Measurements from ENCODE around the gene GGT6. TPM values are rescaled to one million over a fixed set of nuclear protein-coding genes. Genes with fewer than 3 reads are reported as not detected.

The GGT6 gene
- total RNA-seq, 1 donor from 2014 or later: 6.6 TPM

DNA sequence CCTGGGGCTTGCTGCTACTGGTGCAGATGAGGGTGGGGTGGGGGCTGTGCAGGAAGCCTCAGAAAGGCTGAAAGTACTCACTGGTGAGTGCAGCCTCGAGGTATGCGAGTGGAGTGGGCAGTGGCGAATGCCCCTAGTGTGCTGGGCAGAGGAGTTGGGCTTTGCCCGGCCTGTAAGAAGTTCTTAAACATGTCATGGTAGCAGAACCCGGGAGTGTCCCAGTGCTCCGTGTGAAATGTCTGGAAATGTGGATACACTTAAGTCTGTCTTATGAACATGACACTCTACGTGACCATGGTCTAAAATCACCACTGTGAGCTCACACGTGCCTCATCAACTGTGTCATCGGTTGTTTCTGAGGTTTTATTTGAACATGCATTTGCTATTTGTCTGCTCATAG is 25.7 kb upstream of the GGT6 start:
- H3K27me3 ChIP-seq (ENCODE audit: control insufficient read depth, insufficient read depth, low read length): peaks cover 37% of the 10 kb centered on the region

DNA sequence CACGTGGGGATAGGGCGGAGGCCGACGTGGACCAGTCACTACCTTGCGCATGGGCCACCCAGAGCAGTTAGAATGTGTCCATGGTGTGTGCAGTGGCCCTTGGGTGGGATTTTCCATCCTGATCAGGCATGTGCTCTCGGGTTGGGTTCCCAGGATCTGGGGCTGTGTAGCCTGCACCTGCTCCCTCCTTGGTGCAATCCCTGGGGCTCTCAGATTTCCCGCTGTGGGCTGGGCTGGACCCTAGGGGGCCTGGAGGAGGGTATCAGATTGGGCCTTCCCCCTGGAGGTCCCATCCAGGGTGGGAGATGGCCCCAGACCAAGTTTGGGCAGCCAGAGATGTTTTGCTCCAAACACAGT is 25.2 kb upstream of the GGT6 start:
- no peak for DNase-seq (ENCODE audit: low read depth)
- TF ChIP-seq, protein P1, sequence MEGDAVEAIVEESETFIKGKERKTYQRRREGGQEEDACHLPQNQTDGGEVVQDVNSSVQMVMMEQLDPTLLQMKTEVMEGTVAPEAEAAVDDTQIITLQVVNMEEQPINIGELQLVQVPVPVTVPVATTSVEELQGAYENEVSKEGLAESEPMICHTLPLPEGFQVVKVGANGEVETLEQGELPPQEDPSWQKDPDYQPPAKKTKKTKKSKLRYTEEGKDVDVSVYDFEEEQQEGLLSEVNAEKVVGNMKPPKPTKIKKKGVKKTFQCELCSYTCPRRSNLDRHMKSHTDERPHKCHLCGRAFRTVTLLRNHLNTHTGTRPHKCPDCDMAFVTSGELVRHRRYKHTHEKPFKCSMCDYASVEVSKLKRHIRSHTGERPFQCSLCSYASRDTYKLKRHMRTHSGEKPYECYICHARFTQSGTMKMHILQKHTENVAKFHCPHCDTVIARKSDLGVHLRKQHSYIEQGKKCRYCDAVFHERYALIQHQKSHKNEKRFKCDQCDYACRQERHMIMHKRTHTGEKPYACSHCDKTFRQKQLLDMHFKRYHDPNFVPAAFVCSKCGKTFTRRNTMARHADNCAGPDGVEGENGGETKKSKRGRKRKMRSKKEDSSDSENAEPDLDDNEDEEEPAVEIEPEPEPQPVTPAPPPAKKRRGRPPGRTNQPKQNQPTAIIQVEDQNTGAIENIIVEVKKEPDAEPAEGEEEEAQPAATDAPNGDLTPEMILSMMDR (IDR thresholded peaks at IDR 0.05; ENCODE audit: insufficient read depth, low read length, severe bottlenecking): no peak
- peaks cover 37% of the 10 kb centered on the region for H3K27me3 ChIP-seq (ENCODE audit: control insufficient read depth, insufficient read depth, low read length)
- FAIRE-seq: no peak
- H3K4me3 ChIP-seq (ENCODE audit: low read depth, low read length): no peak overlapping the region
- H3K36me3 ChIP-seq (ENCODE audit: control insufficient read depth, insufficient read depth, low read length): no peaks in the 10 kb centered on the region

More for the DNA sequence above, 25.7 kb upstream of the GGT6 start:
- H3K4me3 ChIP-seq (ENCODE audit: low read depth, low read length): no peak overlapping the region
- DNase-seq (ENCODE audit: low read depth) (no peak), FAIRE-seq (no peak)
- TF ChIP-seq, protein P1 (IDR thresholded peaks at IDR 0.05; ENCODE audit: insufficient read depth, low read length, severe bottlenecking): no peak
- H3K36me3 ChIP-seq (ENCODE audit: control insufficient read depth, insufficient read depth, low read length): no peaks in the 10 kb centered on the region

DNA sequence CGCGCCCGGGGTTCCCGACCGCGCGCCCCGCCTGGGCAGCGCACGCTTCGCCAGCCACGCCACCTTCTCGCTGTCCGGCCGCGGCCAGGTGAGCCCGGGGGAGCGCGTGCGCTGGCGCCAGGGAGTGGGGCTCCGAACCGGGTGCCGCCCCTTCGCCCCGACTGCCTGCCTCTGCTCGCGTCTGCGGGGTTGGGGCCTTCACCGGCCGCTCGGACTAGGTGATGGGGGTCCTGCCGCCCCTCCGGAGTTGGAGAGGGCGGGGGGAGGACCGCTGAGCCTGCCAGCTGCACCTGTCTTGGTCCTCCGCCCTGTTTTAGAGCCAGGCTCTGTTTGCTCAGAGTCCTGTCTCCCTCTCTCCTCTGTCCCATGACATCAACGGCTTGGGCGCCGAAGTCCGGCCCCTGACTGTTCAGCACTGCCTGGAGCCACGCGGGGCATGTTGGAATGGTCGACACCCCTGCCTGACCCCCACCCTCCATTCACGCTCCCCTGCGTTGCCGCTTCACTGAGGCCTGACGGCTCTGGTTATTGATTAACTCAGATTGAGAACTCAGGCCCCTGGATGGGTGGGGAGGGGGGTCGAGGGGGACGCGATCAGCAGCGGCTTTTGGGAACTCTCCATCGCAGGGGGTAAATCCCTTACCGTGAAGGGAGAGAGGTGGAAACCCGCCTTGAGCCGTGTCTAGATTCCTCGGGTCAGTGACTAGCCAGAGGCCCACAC is 24.7 kb upstream of the GGT6 start:
- H3K36me3 ChIP-seq (ENCODE audit: control insufficient read depth, insufficient read depth, low read length): no peaks in the 10 kb centered on the region
- H3K4me3 ChIP-seq (ENCODE audit: low read depth, low read length): no peak overlapping the region
- TF ChIP-seq, protein P1 (IDR thresholded peaks at IDR 0.05; ENCODE audit: insufficient read depth, low read length, severe bottlenecking): no peak
- FAIRE-seq (no peak), DNase-seq (ENCODE audit: low read depth) (no peak)
- peaks cover 36% of the 10 kb centered on the region for H3K27me3 ChIP-seq (ENCODE audit: control insufficient read depth, insufficient read depth, low read length)

DNA sequence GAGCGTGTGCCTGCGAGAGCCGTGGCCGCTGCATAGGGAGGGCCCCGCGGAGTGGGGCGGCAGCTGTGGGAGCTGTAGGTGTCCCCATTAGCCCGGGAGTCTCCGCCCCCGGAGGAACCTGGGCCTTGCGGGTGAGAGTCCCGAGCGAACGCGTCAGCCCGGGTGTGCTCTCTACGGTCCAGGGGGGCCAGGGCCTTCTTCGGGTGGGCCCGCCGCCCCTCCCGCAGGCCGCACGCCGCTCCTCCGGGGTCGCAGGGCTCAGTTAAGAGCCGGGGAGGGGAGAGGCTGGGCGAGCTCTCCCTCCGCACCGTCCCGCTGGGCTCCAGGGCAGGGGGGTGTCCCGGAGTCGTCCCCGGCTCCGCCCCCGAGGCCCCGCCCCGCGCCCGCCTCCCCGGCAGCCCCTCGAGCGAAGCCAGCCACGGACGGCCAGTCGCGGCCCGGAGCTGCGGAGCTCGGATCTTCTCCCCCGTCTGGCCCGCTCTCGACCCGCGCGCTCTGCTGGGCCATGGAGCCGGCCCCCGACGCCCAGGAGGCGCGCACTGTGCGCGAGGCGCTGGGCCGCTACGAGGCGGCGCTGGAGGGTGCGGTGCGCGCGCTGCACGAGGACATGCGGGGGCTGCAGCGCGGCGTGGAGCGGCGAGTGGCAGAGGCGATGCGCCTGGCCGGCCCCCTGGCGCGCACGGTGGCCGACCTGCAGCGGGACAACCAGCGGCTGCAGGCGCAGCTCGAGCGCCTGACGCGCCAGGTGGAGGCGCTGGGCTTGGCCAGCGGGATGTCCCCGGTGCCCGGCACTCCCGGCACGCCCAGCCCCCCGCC is 23.9 kb upstream of the GGT6 start, which contains the start of gene SMTNL2:
Gene SMTNL2 (plus strand): TSS at position 429 of the 816 bp plus-strand sequence. CDS start 77 bp downstream, at position 506.
- H3K27me3 ChIP-seq (ENCODE audit: control insufficient read depth, insufficient read depth, low read length): peaks cover 33% of the 10 kb centered on the region

DNA sequence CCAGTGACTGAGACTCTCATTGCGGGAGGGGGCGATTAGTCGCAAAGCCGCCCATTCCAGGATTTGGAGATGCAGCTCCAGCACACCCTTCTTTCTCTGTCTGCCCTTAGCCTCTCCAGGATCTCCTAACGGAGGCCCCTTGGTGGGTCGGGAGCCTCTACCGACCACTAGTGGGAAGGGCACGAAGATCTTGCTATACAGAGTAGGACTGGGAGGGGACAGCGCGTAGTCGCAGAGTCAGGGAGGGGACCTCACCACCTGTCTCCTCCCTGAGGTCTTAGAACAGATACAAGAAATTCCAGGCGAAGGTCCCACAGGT is 23.4 kb upstream of the GGT6 start:
- FAIRE-seq: no peak
- Histone ChIP-seq H3K27me3 (ENCODE audit: control insufficient read depth, insufficient read depth, low read length) (peaks cover 29% of the 10 kb centered on the region), H3K36me3 (ENCODE audit: control insufficient read depth, insufficient read depth, low read length) (no peaks in the 10 kb centered on the region), H3K4me3 (ENCODE audit: low read depth, low read length) (no peak overlapping the region)
- DNase-seq (ENCODE audit: low read depth): no peak
- TF ChIP-seq, protein P1 (IDR thresholded peaks at IDR 0.05; ENCODE audit: insufficient read depth, low read length, severe bottlenecking): no peak

More for the DNA sequence above, 23.9 kb upstream of the GGT6 start, which contains the start of gene SMTNL2:
- H3K36me3 ChIP-seq (ENCODE audit: control insufficient read depth, insufficient read depth, low read length): no peaks in the 10 kb centered on the region
- FAIRE-seq (no peak), DNase-seq (ENCODE audit: low read depth) (no peak)
- no peak within 1 kb of the TSS for H3K4me3 ChIP-seq (ENCODE audit: low read depth, low read length)
- TF ChIP-seq, protein P1 (IDR thresholded peaks at IDR 0.05; ENCODE audit: insufficient read depth, low read length, severe bottlenecking): no peak
